Islet precursor cell (in vitro differentiated cells): ENCODE measurements around the gene CCDC88B.
A peak's percentile ranks its signal among the peaks of the same experiment; 100 is the strongest.

Experiments used
- DNase-seq: peaks from one replicate; pipeline ENCODE4 v3.0.0-alpha.2; 2018

The CCDC88B gene, protein sequence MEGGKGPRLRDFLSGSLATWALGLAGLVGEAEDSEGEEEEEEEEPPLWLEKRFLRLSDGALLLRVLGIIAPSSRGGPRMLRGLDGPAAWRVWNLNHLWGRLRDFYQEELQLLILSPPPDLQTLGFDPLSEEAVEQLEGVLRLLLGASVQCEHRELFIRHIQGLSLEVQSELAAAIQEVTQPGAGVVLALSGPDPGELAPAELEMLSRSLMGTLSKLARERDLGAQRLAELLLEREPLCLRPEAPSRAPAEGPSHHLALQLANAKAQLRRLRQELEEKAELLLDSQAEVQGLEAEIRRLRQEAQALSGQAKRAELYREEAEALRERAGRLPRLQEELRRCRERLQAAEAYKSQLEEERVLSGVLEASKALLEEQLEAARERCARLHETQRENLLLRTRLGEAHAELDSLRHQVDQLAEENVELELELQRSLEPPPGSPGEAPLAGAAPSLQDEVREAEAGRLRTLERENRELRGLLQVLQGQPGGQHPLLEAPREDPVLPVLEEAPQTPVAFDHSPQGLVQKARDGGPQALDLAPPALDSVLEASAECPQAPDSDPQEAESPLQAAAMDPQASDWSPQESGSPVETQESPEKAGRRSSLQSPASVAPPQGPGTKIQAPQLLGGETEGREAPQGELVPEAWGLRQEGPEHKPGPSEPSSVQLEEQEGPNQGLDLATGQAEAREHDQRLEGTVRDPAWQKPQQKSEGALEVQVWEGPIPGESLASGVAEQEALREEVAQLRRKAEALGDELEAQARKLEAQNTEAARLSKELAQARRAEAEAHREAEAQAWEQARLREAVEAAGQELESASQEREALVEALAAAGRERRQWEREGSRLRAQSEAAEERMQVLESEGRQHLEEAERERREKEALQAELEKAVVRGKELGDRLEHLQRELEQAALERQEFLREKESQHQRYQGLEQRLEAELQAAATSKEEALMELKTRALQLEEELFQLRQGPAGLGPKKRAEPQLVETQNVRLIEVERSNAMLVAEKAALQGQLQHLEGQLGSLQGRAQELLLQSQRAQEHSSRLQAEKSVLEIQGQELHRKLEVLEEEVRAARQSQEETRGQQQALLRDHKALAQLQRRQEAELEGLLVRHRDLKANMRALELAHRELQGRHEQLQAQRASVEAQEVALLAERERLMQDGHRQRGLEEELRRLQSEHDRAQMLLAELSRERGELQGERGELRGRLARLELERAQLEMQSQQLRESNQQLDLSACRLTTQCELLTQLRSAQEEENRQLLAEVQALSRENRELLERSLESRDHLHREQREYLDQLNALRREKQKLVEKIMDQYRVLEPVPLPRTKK (N-terminal part only)

GRCh38 chr11:64339754-64340408 lies at the start of gene CCDC88B:
TSS of gene CCDC88B (plus strand) at chr11:64340204. CDS start at chr11:64340267, 63 bp downstream.
- DNase-seq: no peak

DNA sequence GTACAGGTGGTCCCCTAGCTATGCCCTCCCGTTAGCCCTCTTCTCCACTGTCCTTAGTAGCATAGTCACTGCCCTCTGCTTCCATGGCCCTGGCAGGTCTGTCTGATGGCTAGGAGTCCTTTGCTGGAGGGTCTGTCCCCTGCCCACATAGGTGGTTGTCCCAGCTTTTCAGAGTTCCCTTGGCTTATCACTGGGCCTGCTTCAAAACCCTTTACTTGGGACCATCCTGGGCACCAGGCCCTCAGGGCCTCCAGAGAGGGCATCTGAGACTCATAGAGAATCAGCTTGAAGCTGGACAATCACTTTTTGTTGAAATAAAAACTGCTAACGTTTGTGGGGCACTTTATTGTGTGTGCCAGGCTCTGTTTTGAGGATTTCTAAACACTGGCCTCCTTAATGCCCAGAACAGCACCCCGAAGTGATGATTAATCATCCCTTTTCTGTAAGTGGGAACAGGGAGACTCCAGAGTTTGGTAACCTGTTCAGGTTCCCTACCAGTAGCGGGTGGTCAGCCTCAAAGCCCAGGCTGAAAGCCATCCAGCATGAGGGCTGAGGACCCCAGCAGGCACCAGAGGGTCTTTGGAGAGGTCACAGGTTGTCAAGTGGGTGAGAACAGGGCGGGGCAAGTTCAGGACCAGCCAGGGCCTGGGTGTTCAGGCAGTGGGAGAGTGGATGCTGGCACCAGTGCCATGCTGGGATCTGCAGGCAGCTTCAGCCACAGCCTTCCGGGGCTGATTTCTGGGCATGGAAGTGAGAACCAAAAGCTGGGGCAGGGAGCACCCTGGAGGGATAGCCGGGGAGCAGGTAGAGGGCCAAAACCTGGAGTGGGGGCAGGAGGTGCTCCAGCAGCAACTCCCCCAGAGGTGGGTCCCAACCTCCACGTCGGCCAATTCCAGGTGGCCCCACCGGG lies 49.4 kb upstream of the CCDC88B start:
- no peak for DNase-seq

DNA sequence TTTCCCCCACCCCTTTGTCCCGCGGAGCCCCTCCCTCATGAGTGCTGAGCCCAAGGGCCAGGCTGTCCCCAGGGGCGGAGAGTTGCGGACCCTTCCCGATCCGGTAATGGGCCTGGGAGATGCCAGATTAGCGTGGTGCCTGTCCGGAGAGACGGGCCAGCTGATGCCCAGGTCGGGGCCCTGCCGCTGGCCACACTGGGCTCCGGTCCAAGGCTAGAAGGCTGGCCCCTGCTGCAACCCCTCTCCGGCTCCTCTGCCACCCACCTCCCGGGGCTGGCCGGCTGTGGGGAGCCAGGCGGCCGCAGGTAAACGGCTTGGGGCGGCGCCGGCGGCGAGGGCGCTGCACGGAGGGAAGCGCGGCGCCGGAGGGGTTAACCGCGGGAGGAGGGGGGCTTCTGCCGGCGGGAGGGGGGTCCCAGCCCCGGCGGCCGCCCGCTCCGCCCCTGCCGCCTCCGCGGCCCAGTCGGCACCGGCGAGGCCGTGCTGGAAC lies 48.7 kb upstream of the CCDC88B start, which contains the start of gene KCNK4:
Gene KCNK4, plus strand, starts transcription at position 41 of the 490 bp plus-strand sequence. CDS start 1,717 bp downstream, outside the sequence.
- DNase-seq: no peak

- no peak for DNase-seq
These were observed 48.1 kb upstream of the CCDC88B start for GRCh38 chr11:64291752-64292459.

- DNase-seq: no peak
These were observed 47.3 kb upstream of the CCDC88B start for GRCh38 chr11:64292460-64293254.

- DNase-seq: peak; percentile 72
These were observed 45.2 kb upstream of the CCDC88B start for GRCh38 chr11:64294774-64295173.

DNA sequence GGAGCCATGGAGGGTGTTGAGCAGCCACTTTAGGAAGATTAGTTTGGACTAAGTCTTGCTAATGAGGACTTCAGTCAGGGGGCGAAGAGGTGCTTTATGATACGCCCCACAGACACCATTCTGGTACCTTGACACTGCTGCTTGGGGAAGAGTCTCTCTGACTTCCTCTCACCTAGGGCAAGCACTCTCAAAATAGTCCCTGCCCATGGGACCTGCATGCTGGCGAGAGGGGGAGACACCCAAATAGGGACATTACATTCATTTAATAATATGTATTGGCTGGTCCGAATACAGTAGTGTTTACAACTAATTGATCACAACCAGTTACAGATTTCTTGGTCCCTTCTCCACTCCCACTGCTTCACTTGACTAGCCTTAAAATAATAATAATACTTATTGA lies 44.2 kb upstream of the CCDC88B start:
- no peak for DNase-seq

GRCh38 chr11:64296236-64296635 lies 43.8 kb upstream of the CCDC88B start:
- no peak for DNase-seq

GRCh38 chr11:64296830-64297698 lies 42.9 kb upstream of the CCDC88B start:
- peak; percentile 50 for DNase-seq

GRCh38 chr11:64297699-64298358 lies 42.2 kb upstream of the CCDC88B start:
- no peak for DNase-seq

DNA sequence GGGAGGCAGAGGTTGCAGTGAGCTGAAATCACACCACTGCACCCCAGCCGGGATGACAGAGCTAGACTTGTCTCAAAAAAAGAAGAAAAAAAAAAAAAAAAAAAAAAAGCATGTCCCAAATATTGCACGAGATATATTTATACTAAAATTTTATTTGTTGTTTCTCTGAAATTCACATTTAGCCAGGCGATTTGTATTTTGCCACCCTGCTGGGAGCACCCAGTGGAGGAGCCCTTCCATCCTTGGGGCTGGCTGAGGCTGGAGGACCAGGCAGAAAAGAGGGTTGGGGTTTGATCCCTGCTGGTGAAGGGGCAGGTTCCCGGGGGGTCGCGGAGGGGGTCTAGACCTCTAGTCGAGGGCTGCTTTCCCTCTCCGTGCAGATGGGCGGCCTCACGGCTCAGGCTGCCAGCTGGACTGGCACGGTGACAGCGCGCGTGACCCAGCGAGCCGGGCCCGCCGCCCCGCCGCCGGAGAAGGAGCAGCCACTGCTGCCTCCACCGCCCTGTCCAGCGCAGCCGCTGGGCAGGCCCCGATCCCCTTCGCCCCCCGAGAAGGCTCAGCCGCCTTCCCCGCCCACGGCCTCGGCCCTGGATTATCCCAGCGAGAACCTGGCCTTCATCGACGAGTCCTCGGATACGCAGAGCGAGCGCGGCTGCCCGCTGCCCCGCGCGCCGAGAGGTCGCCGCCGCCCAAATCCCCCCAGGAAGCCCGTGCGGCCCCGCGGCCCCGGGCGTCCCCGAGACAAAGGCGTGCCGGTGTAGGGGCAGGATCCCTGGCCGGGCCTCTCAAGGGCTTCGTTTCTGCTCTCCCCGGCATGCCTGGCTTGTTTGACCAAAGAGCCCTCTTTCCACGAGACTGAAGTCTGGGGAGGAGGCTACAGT lies 40.8 kb upstream of the CCDC88B start:
- peak; percentile 56 for DNase-seq

DNA sequence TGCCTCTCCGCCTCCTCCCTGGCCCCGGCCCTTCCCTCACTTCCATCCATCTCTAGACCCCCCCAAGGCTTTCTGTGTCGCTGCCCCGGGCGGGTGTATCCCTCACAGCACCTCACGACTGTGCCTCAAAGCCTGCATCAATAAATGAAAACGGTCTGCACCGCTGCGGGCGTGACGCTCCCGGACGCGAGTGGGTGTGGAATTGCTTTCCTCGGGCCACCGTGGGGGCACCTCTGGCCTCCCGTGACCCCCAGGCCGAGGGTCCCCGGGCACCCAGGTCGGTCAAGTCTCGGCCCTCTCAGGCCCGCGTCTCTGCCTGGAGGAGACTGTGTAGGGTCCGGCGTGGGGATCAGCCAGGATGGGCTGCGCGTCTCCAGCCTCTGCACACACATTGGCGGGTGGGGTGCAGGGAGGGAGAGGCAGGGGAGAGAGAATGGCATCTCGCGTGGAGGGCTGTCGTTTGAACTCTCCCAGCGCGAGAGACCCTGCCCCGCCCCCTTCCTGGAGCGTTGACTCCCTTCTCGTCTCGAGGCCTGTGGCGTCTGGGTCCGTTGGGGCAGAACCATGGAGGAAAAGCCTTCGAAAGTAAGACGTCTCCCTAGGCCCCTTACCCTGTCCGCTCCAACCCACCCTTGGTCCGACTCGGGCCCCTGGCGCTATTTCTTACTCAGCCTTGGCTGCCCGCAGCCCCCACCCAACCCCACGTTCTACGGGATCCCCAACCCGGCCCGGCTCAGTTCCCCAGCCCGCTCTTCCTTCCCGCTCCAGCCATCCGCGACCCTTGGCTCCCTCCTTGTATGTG lies 40.0 kb upstream of the CCDC88B start, which contains the start of gene CATSPERZ:
Gene CATSPERZ, plus strand, starts transcription at position 512 of the 802 bp plus-strand sequence. Its CDS starts 53 bp downstream, at position 565.
- DNase-seq: no peak

GRCh38 chr11:64303109-64304031 lies 36.6 kb upstream of the CCDC88B start:
- DNase-seq: no peak

DNA sequence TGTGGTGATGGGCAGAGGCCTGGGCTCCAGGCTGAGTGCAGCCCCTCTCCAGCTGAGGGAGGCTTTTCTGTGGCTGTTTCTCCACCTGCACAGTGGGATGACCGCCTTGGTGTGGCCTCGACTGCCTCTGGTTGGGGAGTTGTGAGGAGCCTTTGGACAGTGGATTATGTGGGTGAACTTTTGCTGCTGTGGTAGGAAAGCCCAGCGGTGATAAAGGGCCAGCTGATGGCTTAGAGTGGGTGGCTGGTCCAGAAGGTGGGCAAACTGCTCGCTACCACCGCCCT lies 36.0 kb upstream of the CCDC88B start:
- no peak for DNase-seq
